Measurements from ENCODE around the gene VHLL.
"Not testable (repeated sequence)": the region's sequence is repeated elsewhere in the genome, so short reads cannot be mapped to it uniquely, and the experiment has no call there.

Gene VHLL

DNA sequence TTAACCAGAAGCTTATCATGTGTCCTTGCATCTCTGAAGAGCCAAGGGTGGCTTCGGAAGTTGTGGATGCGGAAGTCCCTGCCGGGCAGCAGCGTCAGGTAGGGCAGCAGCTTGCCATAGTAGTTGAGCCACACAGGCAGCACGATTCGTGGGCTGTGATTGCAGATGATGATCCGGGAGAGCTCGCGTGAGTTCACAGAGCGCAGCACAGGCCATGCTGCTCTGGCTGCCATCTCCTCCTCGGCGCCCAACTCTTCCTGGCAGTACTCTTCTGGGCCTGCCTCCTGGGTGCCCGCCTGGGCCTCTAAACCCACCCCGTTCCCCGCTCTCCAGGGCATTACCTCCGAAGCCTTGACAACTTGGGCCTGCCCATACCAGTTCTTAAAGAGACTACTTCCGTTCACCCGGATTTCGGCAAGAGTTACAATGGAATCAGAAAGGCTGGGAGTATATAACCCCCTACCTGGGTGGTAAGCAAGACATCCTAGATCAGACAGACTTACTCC is at the start of gene VHLL:
Gene VHLL, minus strand, starts transcription at position 456 of the 506 bp plus-strand sequence. Its CDS starts 118 bp downstream, at position 338.
- DNase-seq (ENCODE audit: low spot score): no peak

DNA sequence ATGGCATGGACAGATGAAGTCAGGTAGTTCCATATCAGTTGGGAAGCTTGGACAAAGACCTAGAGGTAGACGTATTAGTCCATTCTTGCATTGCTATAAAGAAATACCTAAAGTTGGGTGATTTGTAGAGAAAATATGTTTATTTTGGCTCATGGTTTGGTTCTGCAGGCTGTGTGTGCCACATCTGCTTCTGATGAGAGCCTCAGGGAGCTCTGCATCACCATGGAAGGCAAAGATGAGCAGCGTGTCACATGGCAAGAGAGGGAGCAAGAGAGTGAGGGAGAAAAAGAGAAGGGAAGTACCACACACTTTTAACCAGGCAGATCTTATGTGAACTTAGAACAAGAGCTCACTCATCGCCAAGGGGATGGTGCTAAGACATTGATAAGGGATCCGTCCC is 48.2 kb upstream of the VHLL start:
- no peak for DNase-seq (ENCODE audit: low spot score)

- no peak for DNase-seq (ENCODE audit: low spot score)
Measured at GRCh38 chr1:156346636-156347035, 47.5 kb upstream of the VHLL start.

- not testable (repeated sequence) for DNase-seq (ENCODE audit: low spot score)
Measured at GRCh38 chr1:156346035-156346434, 46.9 kb upstream of the VHLL start.

GRCh38 chr1:156344409-156344808 is 45.3 kb upstream of the VHLL start:
- no peak for DNase-seq (ENCODE audit: low spot score)

GRCh38 chr1:156342166-156342955 is 43.3 kb upstream of the VHLL start:
- no peak for DNase-seq (ENCODE audit: low spot score)

GRCh38 chr1:156338180-156338976 is 39.3 kb upstream of the VHLL start, which contains the start of the genes CCT3 and TSACC:
Gene CCT3, minus strand, starts transcription at chr1:156338292. Its CDS starts 108 bp downstream, at chr1:156338184.
Gene TSACC, plus strand, starts transcription at chr1:156338526. Its CDS starts 1,232 bp downstream, at chr1:156339758.
- peak; percentile 100 for DNase-seq (ENCODE audit: low spot score)

DNA sequence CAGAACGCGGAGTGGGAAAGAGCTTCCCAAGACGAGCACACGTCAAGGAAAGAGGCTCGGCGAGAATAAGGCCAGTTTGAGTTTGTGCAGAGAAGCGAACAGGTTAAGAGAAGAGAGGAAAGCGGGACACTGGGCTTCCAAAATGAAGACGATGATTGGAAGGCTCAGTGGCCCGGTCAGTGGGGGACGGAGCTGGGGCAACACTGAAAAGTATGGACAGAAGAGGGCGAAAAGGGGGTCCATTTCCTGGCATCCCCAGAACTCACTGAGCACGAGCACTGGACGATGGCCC is 38.7 kb upstream of the VHLL start:
- DNase-seq (ENCODE audit: low spot score): no peak

DNA sequence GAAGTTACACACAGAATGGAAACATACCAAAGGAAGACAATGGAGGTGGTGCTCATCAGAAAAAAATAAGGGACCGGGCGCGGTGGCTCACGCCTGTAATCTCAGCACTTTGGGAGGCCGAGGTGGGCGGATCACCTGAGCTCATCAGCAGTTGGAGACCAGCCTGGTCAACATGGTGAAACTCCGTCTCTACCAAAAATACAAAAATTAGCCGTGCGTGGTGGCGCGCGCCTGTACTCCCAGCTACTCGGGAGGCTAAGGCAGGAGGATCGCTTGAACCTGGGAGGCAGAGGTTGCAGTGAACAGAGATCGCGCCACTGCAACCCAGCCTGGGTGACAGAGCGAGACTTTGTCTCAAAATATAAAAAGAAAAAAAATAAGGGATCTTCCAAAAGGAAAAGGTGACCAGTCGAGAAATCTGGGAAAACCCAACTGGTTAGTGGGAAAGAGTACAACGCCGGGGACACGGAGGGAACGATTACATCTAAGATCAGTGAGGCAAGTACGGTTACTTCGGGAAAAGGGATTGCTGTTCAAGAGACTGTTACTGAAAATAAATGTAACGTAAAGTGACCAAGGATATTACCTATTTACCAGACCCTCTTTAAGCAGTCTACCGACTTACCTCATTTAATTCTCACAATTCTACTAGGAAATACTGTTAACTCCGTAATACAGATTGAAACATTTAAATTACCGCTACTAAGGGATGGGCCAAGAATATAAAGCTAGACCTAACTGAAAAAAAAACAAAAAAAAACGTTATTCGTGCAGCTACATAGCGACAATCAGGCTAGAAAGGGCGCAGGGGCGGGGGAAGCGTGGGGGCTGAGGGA is 38.2 kb upstream of the VHLL start:
- DNase-seq (ENCODE audit: low spot score): no peak

GRCh38 chr1:156336242-156336641 is 37.1 kb upstream of the VHLL start:
- DNase-seq (ENCODE audit: low spot score): no peak

DNA sequence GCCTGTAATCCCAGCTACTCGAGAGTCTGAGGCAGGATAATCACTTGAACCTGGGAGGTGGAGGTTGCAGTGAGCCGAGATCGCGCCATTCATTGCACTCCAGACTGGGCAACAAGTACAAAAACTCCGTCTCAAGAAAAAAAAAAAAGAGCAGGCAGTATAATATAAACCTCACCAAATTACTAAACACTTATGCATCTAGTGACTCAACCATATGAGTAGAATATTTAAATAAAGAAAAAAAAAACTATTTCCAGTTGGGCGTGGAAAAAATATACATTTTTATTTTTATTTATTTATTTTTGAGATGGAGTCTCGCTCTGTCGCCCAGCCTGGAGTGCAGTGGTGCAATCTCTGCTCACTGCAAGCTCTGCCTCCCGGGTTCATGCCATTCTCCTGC is 24.1 kb upstream of the VHLL start:
- DNase-seq (ENCODE audit: low spot score): not testable (repeated sequence)

DNA sequence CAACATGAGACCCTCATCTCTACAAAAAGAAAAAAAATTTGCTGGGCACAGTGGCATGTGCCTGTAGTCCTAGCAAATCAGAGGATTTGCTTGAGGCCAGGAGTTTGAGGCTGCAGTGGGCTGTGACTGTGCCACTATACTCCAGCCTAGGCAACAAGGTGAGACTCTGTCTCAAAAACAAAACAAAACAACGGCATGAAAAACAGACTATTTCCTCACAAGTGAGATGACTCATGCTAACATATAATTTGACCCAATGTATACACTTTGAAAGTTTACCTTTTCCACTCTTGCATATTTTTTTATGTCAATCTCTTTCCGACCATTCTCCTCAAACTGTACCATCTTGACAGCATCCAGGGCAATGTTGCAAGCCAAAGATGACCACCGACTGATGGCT is 21.5 kb upstream of the VHLL start:
- no peak for DNase-seq (ENCODE audit: low spot score)

- no peak for DNase-seq (ENCODE audit: low spot score)
Measured at GRCh38 chr1:156319664-156320063, 20.6 kb upstream of the VHLL start.

DNA sequence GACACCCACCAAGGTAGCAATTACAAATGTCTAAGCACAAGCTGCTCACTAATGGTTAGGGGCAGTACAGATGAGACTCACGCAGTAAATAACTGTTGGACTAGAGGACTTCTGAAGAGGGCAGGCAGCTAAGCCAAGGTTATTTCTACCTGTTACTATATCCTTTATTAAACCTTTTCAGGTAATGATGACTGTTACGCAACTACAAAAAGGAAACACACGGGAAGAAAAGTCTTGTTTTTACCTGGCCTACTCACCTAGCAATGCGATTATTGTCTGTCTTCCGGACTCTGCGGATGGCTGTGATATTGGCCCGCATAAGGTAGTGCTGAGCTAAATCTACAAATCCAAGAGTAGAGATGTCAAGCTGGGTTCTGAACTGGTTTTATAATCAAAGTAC is 17.8 kb upstream of the VHLL start:
- no peak for DNase-seq (ENCODE audit: low spot score)

- DNase-seq (ENCODE audit: low spot score): no peak
Measured at GRCh38 chr1:156310962-156311361, 11.9 kb upstream of the VHLL start.

GRCh38 chr1:156308078-156308477 is 9.0 kb upstream of the VHLL start:
- DNase-seq (ENCODE audit: low spot score): no peak

DNA sequence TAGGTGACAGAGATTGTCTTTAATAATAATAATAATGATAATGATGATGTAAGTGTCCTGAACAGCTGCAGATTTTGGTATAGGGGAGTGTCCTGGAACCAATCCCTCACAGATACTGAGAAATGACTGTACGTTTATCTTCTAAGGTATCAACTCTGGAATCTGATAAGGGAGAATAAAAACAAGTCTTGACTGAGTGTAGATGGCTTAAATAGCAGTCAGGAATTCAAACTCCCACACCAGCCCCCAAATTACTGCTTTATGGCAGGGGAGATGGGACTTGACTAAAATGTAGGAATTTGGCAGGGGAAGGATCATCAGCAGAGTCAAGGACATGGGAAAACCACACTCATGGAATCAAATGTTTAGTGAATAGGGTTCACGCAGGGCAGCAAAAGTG is 6.1 kb upstream of the VHLL start:
- no peak for DNase-seq (ENCODE audit: low spot score)

DNA sequence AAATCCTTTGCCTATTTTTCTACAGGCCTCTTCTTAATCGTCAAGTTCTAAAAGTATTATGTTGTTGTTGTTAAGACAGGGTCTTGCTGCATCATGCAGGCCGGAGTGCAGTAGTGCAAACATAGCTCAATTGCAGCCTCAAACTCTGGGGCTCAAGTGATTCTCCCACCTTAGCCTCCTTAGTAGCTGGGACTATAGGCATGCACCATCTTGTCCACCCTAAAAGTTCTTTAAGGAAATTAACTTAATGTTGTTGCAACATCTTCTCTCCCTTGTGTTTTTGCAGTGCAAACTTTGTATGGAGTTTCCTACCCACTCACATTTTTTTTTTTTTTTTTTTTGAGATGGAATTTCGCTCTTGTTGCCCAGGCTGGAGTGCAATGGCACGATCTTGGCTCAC is 4.1 kb upstream of the VHLL start:
- DNase-seq (ENCODE audit: low spot score): no peak

DNA sequence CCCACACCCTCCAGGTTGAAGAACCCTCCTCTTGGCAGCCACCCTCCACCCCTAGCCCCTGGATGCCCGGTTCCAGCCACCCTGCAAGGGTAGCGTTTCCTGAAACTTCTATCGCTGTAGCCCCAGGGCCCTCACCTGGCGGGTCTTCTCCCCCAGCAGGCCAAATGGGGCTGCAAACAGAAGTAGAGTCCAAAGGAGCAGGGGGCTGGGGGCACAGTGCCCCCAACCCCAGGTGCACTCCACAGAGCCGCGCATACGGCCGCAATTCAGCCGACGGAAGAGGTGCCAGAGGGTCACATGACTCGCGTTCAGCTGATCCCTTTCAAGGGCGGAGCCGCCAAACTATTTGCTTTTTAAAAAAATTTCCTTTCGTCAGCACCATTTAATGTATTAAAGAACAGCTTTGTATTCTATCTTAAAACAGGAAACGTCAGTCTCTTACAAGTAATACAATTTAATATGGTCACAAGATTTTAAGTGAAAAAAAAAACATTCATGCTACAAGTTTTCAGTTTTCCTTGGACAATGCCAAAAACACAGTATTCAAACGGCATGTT is 3.6 kb downstream of the VHLL start, which contains the start of gene GLMP:
Gene GLMP, minus strand, starts transcription at position 289 of the 557 bp plus-strand sequence. Its CDS starts 34 bp downstream, at position 255.
- DNase-seq (ENCODE audit: low spot score): peak; percentile 85

GRCh38 chr1:156293895-156294294 is 5.2 kb downstream of the VHLL start:
- no peak for DNase-seq (ENCODE audit: low spot score)

DNA sequence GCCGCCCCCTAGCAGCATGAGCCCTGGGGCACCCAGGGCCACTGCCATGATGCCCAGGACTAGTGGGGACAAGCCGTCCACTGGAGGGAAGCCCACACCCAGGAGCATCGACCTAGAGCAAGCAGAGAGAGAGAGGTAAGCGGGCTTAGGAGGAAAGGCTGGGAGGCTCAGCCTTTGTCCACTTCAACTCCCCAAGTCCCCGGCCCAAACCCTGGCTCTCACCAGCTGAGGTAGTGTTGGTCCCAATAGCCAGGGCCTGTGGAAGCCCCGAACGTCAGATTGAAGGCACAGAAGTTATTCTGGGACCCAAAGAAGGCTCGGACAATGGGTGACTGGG is 6.0 kb downstream of the VHLL start:
- DNase-seq (ENCODE audit: low spot score): no peak

All from Ammon's horn (tissue), 1 donor.